HG02938 (cell line): ENCODE results near the gene UBTFL1.
"Not testable (repeated sequence)": the region's sequence is repeated elsewhere in the genome, so short reads cannot be mapped to it uniquely, and the experiment has no call there.

Experiments
- ATAC-seq: cut with Tn5 transposase; IDR thresholded peaks from one replicate; pipeline ENCODE4 v1.9.1; 2021; ENCODE audit warnings: mild to moderate bottlenecking, moderate library complexity; ENCODE audit not compliant: unreplicated experiment

The UBTFL1 gene, protein sequence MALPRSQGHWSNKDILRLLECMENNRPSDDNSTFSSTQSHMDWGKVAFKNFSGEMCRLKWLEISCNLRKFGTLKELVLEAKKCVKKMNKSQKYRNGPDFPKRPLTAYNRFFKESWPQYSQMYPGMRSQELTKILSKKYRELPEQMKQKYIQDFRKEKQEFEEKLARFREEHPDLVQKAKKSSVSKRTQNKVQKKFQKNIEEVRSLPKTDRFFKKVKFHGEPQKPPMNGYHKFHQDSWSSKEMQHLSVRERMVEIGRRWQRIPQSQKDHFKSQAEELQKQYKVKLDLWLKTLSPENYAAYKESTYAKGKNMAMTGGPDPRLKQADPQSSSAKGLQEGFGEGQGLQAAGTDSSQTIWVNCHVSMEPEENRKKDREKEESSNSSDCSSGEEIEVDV

DNA sequence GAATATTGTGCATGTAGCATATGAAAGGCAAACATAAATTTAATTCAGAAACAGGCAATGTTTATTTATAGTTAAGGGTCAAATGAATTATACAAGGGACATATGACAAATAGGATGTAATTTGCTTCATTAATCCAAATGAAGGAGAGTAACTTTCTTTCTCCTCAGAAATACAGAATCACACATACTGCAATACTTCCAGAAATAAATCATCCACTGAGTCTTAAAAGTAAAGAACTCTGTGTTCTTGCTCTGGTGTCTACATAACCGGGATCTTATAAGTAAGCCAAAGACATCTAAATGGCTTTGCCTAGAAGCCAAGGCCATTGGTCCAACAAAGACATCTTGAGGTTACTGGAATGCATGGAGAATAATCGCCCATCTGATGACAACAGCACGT, at the start of gene UBTFL1:
UBTFL1 (plus strand) TSS at position 301 of the 400 bp plus-strand sequence; CDS start at position 301, 0 bp downstream.
- ATAC-seq, result not testable (repeated sequence)

DNA sequence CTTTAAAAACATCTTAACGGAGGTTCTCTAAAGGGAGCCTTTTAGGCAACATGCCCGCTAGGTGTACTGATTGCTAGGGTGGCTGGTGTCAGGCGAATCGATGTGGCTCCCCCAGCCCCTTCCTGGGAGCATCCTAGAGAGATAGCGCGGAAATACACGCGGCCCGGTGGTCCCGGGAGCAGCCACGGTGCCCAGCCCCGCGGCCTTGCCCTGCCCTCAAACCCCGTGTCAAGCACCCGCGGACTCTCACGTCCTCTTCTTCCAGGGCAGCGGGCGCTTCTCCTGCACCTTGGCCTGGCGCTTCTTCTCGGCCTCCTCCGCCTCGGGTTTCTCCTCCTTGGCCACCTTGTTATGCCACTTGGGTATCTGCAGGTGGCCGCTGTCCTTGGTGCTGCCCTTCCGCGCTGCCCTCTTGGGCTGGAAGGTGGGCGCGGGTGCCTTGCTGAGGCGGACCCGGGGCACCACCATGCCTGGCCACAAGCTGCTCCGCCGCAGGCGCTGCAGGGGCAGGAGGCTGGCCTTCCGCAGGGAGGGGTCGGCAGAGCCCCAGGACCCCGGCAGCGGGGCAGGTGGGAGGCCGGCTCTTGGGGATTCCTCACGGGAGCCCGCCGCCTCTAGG, 34.0 kb upstream of the UBTFL1 start:
- not testable (repeated sequence) for ATAC-seq

GRCh38 chr11:90052311-90052710, 33.4 kb upstream of the UBTFL1 start:
- ATAC-seq, result not testable (repeated sequence)

- ATAC-seq, result not testable (repeated sequence)
Observed at GRCh38 chr11:90053545-90053944, 32.2 kb upstream of the UBTFL1 start.

DNA sequence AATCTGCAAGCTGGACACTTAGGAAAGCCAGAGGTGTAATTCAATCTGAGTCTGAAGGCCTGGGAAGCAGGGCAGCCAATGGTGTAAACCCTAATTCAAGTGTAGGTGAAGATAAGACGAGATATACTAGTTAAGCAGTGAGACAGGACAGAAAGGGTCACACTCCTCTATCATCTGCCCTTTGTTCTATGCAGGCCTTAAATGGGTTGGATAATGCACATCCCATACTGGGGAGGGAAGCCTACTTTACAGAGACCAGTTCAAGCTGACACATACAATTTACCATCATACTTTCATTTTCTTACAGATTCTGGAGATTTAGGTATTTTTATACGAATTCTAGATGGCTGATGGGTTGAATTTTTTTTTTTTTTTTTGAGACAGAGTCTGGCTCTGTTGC, 3.0 kb downstream of the UBTFL1 start:
- ATAC-seq, result not testable (repeated sequence)

DNA sequence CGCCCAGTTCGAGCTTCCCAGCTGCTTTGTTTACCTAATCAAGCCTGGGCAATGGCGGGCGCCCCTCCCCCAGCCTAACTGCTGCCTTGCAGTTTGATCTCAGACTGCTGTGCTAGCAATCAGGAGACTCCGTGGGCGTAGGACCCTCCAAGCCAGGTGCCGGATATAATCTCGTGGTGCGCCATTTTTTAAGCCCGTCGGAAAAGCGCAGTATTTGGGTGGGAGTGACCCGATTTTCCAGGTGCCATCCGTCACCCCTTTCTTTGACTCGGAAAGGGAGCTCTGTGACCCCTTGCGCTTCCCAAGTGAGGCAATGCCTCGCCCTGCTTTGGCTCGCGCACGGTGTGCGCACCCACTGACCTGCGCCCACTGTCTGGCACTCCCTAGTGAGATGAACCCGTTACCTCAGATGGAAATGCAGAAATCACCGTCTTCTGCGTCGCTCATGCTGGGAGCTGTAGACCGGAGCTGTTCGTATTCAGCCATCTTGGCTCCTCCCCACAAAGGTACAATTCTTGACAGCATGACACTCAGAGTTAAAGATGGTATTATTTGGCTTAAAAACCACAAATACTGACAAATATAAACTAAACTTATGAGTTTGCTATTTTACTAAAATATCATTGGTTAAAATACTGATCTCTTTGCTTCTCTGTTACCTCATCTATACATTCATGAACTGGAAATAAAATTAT, 9.6 kb downstream of the UBTFL1 start:
- not testable (repeated sequence) for ATAC-seq

- not testable (repeated sequence) for ATAC-seq
Observed at GRCh38 chr11:90098261-90098660, 12.5 kb downstream of the UBTFL1 start.

- no peak for ATAC-seq
Observed at GRCh38 chr11:90100431-90100830, 14.7 kb downstream of the UBTFL1 start.

- ATAC-seq, result no peak
Observed at GRCh38 chr11:90113541-90113940, 27.8 kb downstream of the UBTFL1 start.

DNA sequence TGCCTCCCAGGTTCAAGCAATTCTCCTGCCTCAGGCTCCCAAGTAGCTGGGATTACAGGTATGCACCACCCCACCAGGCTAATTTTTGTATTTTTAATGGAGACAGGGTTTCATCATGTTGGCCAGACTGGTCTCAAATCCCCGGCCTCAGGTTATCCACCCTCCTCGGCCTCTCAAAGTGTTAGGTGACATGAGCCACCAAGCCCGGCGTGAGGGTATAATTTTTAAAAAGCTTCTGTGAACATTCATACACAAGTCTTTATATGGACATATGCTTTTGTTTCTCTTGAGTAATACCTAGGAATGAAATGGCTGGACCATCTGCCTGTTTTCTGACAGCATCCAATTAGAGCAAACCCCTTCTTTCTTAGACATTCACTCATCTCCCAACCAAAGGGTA, 34.4 kb downstream of the UBTFL1 start:
- no peak for ATAC-seq

DNA sequence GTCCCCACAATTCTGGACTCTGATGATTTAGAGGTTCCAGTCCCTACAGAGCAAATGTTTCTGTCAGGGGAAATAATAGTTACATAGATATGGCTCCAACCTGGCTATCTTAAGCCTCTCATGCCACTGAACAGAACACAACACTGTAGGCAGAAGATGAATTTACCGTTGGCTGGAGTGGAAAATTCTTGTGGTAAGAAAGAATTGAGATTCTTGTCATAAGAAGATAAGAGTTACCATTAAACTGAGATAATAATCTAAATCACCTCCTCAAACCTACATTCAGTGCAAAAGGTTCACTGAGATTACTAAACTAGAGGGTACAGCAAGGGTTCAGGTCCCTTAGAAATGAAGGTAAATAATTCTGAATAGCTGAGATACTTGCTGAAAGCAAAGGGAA, 38.6 kb downstream of the UBTFL1 start:
- ATAC-seq, result no peak

- ATAC-seq, result no peak
Observed at GRCh38 chr11:90124946-90125345, 39.2 kb downstream of the UBTFL1 start.

GRCh38 chr11:90133560-90134477, 48.1 kb downstream of the UBTFL1 start:
- no peak for ATAC-seq

- ATAC-seq, result peak; percentile 59
Observed at GRCh38 chr11:90134478-90135003, 48.8 kb downstream of the UBTFL1 start, which contains the start of gene NAALAD2. Gene NAALAD2, plus strand, starts transcription at chr11:90134663. Its CDS starts 96 bp downstream, at chr11:90134759.

DNA sequence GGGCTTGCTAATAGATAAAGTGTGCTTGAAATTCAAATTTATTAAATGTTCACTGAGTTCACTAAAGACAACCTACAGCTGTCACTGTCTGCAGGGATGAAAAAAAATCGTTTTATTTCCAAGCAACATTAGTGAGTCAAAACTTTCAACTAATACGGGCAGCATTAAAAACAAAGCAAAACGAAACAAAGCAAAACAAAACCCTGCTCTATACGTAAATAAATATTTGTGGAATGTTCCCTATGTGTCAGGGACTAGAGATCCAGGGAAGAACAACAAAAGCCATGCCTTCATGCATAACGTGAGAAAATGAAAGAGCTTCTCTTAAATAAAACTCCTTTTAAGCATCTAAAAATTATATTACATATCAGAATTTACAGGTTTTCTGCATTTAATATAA, 49.3 kb downstream of the UBTFL1 start:
- ATAC-seq, result no peak
